SK-N-SH treated with all-trans-retinoic acid at 6 μM for 48 hours (cell line): Measurements from ENCODE around the gene PLSCR4.

ENCODE experiments used
- ARNTL ChIP-seq: fragments of 450-650 bp; formaldehyde crosslinking; IDR thresholded peaks from 2 replicates; pipeline ENCODE4 v1.5.0; 2020; ENCODE audit warnings: low read depth, mild to moderate bottlenecking, moderate library complexity, borderline replicate concordance
- BACH2 ChIP-seq: fragments of 250-450 bp; sonication (Bioruptor Pico); IDR thresholded peaks from 2 replicates; pipeline ENCODE4 v1.9.0; 2021; ENCODE audit warnings: mild to moderate bottlenecking, borderline replicate concordance
- CSRNP3 ChIP-seq: fragments of 250-450 bp; sonication (Bioruptor Pico); IDR thresholded peaks from 2 replicates; pipeline ENCODE4 v1.5.1; 2021; ENCODE audit warnings: mild to moderate bottlenecking, moderate library complexity
- ESRRG ChIP-seq: fragments of 250-450 bp; sonication (Bioruptor Pico); IDR thresholded peaks from 2 replicates; pipeline ENCODE4 v1.6.1; 2021; ENCODE audit warnings: mild to moderate bottlenecking
- GLIS3 ChIP-seq: fragments of 250-450 bp; sonication (Bioruptor Pico); IDR thresholded peaks from 2 replicates; pipeline ENCODE4 v1.5.0; 2020; ENCODE audit warnings: mild to moderate bottlenecking, moderate library complexity
- RARB ChIP-seq: fragments of 250-450 bp; sonication (Bioruptor Pico); IDR thresholded peaks from 2 replicates; pipeline ENCODE4 v1.8.0; 2021; ENCODE audit warnings: mild to moderate bottlenecking, moderate library complexity
- ZC3H10 ChIP-seq: fragments of 250-450 bp; sonication (Bioruptor Pico); IDR thresholded peaks from 2 replicates; pipeline ENCODE4 v1.5.1; 2021; ENCODE audit warnings: mild to moderate bottlenecking, moderate library complexity
- ZFP3 ChIP-seq: fragments of 250-450 bp; sonication (Bioruptor Pico); IDR thresholded peaks from 2 replicates; pipeline ENCODE4 v1.5.0; 2020; ENCODE audit warnings: mild to moderate bottlenecking, moderate library complexity
- ZFP30 ChIP-seq: fragments of 450-650 bp; formaldehyde crosslinking; IDR thresholded peaks from 2 replicates; pipeline ENCODE4 v1.5.0; 2022; ENCODE audit warnings: mild to moderate bottlenecking, moderate library complexity
- ZNF565 ChIP-seq: fragments of 450-650 bp; formaldehyde crosslinking; conservative IDR thresholded peaks from 2 replicates; pipeline ENCODE4 v1.5.0; 2020; ENCODE audit warnings: low read depth, mild to moderate bottlenecking, moderate library complexity
- ZNF70 ChIP-seq: fragments of 450-650 bp; formaldehyde crosslinking; IDR thresholded peaks from 2 replicates; pipeline ENCODE4 v1.5.0; 2020; ENCODE audit warnings: mild to moderate bottlenecking, moderate library complexity
- TF ChIP-seq, protein P1 (sequence below): fragments of 250-450 bp; sonication (Bioruptor Pico); IDR thresholded peaks from 2 replicates; pipeline ENCODE4 v1.5.1; 2020; ENCODE audit warnings: low read depth, mild to moderate bottlenecking, moderate library complexity
- TF ChIP-seq, protein P2 (sequence below): fragments of 250-450 bp; sonication (Bioruptor Pico); IDR thresholded peaks from 2 replicates; pipeline ENCODE4 v1.8.0; 2020; ENCODE audit warnings: mild to moderate bottlenecking, moderate library complexity, borderline replicate concordance

- TF ChIP-seq RARB (CRISPR knock-in tag): no peak
- TF ChIP-seq, protein P1, sequence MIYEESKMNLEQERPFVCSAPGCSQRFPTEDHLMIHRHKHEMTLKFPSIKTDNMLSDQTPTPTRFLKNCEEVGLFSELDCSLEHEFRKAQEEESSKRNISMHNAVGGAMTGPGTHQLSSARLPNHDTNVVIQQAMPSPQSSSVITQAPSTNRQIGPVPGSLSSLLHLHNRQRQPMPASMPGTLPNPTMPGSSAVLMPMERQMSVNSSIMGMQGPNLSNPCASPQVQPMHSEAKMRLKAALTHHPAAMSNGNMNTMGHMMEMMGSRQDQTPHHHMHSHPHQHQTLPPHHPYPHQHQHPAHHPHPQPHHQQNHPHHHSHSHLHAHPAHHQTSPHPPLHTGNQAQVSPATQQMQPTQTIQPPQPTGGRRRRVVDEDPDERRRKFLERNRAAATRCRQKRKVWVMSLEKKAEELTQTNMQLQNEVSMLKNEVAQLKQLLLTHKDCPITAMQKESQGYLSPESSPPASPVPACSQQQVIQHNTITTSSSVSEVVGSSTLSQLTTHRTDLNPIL (CRISPR knock-in tag): no peak
- TF ChIP-seq, protein P2, sequence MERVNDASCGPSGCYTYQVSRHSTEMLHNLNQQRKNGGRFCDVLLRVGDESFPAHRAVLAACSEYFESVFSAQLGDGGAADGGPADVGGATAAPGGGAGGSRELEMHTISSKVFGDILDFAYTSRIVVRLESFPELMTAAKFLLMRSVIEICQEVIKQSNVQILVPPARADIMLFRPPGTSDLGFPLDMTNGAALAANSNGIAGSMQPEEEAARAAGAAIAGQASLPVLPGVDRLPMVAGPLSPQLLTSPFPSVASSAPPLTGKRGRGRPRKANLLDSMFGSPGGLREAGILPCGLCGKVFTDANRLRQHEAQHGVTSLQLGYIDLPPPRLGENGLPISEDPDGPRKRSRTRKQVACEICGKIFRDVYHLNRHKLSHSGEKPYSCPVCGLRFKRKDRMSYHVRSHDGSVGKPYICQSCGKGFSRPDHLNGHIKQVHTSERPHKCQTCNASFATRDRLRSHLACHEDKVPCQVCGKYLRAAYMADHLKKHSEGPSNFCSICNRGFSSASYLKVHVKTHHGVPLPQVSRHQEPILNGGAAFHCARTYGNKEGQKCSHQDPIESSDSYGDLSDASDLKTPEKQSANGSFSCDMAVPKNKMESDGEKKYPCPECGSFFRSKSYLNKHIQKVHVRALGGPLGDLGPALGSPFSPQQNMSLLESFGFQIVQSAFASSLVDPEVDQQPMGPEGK: no peak
- no peak for TF ChIP-seq ARNTL (CRISPR knock-in tag)
- no peak for TF ChIP-seq ZFP3
- no peak for TF ChIP-seq GLIS3
- no peak for TF ChIP-seq ZNF70 (CRISPR knock-in tag)
- TF ChIP-seq ZC3H10 (CRISPR knock-in tag): no peak
- no peak for TF ChIP-seq ZNF565 (CRISPR knock-in tag)
- no peak for TF ChIP-seq ZFP30 (CRISPR knock-in tag)
- TF ChIP-seq BACH2: no peak
- no peak for TF ChIP-seq ESRRG (CRISPR knock-in tag)
- no peak for TF ChIP-seq CSRNP3
Observed at GRCh38 chr3:146233487-146233886, 17.4 kb downstream of the PLSCR4 start.
